ENCODE measurements around the gene SGSH.

Gene SGSH

DNA sequence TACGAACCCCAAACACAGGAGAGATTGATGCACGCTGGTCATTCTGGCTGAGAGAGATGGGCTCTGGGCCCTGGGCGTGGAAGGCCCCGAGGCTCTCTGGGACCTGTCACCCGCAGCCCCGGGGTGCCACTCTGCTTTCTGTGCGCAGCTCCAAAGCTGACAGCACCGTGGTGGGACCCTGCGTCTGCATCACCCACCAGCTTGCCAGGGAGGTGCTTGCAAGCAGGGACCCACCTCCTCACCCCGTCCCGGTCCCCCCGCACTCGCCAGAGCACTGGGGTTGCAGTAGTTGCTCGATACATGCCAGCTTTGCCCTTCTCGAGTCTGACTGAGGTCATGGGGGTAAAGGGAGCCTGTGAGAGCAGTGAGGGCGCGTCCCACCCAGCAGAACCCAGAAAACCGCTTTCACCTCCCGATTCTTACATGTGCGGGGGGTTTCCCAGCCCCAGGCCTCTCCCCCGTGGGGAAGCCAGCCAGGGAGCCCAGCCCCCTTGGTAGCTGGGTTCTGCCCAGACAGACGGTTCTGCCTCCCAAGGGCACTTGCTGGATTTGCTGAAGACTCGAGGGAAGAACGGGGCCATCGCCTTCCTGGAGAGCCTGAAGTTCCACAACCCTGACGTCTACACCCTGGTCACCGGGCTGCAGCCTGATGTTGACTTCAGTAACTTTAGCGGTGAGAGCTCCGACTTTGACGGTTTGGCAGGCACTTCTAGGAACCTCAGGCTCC lies 37.9 kb downstream of the SGSH start:
- DNase-seq = no peak

DNA sequence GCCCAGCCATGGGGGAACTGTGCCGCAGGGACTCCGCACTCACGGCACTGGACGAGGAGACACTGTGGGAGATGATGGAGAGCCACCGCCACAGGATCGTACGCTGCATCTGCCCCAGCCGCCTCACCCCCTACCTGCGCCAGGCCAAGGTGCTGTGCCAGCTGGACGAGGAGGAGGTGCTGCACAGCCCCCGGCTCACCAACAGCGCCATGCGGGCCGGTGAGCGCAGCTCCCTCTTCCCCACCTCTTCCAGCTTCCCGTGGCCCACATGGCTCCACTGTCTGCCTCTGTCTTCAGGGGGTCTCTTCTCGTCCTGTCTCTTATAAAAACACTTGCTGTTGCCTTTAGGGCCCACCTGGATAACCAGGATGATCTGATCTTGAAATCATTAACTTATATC lies 38.7 kb downstream of the SGSH start:
- no peak for DNase-seq

DNA sequence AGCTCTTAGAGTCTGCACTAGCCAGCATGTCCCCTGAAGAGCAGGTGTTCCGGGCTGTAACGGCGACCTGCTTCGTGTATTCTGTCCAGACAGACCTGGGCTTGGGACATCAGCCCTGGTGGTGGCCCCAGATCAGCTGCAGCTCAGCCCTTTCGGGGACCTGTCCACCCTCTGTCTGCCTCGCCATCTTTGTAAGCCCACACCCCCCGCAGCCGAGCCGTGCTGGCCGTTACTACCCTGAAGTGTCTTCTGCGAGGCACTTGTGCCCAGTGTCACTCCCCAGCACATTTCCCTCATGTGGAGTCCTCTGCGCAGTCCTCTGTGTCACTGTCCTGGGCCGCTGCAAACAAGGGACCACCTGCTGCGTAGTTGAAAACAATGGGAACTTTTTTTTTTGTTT lies 39.9 kb downstream of the SGSH start:
- no peak for DNase-seq

DNA sequence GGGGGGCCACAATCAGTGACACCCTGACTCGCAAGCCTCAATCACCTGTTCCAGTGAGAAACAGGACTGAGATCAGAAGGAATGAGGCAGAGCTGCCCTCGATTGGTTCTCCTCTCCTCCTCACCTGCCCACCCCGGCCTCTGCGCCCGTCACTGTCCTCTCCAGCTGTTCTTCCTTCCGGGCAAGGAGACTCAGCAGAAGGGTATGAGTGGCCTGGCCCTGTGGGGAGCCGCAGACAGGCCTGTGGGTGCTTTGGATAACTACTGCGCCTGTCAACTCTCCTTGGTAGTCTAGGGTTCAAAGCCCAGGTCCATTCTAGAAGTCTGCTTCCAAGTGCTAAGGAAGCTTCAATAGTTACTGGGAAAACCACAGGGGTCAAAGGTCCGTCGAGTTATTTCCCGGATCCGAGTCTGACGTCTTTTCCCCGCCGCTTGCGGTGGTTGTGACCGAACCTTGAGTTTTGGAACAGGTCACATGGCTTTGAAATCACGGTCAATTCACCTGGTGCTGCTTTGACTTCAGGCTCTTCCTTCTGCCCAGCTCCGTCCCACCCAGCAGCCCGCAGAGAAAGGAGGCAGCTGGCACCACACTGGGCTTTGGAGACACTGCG lies 42.0 kb downstream of the SGSH start:
- no peak for DNase-seq

DNA sequence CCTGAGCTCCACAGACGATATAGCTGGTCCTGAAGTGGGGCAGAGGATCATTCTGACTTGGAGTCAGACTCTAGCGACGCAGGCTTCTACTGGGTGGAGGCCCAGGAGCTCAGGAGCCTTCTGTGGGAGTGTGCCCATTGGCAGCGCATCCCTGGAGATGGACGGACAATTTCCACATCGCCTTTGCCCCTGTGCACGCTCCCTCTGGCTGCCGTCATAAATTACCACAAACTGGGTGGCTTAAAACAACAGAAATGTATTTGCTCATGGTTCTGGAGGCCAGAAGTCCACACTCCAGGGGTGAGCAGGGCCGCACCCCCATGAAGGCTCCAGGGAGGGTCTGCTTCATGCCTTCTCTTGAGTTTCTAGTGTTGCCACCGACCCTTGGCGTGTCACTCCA lies 43.4 kb downstream of the SGSH start:
- no peak for DNase-seq

DNA sequence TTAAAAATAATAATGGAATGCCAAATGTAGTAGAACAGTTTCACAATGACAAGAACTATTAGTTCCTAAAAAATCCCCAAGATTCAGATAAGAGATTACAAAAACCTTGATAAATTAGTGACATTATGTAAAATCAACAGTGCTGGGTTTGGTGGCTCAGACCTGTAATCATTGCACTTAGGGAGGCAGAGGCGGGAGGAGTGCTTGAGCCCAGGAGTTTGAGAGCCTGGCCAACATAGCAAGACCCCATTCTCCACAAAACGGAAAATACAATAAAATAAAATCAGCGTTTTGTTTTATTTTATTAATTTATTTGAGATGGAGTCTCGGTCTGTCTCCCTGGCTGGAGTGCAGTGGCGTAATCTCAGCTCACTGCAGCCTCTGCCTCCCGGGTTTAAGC lies 46.2 kb downstream of the SGSH start:
- DNase-seq = no peak

DNA sequence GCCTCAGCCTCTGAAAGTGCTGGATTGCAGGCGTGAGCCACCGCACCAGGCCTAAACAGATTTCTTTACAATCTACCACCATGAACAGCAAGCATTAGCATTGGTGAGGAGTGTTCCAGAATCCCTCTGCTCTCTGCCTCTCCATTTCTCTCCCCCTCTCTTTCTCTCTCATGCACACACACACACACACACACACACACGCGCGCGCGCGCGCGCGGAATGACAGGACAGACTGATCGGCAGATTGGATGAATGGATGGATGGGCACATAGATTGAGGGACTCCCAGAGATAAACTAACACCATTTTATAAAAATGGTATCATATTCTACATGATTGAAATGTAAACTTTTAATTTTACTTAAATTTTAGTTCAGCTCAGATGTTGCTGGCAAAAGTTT lies 47.0 kb downstream of the SGSH start:
- DNase-seq = no peak

DNA sequence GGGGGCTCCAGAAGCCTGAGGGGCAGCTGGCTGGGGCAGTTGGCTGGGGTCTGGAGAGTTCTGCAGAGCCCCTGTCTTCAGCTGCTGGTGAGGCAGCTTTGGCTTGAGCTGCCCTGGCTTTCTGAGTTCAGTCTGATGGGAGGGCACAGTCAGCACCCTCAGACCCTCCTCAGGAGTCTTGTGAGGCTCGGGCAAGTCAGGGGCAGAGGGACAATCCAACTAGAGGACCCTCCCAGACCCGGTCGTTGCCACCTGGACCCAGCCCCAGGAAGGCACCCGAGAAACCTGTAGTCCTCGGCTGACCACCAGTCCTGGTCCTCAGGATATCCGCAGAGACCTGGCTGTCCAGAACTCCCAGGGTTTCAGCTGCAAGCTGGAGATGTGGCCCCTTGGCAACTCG lies 48.5 kb downstream of the SGSH start:
- no peak for DNase-seq

DNA sequence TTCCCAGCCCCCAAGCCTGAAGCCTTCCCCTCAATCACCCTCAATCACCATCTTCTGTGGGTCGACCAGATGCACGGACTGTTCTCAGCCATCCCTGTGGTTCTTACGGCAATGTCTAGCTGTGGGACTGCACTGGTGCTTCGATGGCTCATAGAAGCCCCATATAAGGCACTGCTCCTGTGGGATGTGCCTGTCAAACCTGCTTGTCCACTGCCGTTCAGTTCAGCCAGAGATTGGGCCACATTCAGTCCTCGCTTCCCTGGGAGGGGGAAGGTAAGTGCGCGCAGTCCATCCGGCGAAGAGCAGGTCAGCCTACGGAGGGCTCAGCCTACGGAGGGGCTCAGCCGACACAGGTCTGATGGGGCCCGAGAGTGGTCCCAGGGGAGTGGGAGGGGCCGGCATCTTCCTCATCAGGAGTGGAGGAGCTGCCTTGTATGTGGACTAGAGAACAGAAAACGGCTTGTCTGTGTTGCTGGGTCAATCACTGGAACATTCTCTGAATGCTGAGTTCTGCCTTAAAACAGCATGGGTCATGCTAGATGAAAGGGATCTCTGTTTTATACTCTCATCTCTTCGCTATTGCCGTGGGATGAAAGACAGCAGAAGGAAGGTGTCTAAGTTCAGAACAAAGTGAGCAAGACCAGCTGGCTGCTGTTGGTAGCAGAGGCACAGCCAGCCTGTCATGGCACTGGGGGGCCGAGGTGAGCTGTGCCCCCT lies 50.2 kb downstream of the SGSH start, which contains the start of gene CARD14:
Gene CARD14, plus strand, starts transcription at position 247 of the 717 bp plus-strand sequence. CDS start 11,409 bp downstream, outside the sequence.
- no peak for DNase-seq

DNA sequence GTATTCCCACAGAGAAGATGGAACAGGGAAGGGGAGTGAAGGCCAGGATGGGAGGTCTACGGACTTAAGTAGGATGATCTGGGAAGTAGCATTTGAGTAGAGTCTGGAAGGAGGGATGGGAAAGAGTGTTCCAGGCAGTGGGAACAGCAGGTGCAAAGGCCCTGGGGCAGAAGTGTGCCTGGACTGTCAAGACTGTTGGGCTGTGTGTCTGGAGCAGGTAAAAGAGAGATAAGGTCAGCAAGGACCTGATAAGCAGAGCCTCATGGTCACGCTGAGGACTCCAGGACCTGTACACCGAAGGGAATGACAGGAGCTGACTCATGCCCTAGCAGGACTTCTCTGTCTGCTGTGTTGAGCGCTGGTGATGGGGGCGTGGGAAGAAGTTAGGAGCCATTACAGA lies 51.0 kb downstream of the SGSH start:
- no peak for DNase-seq

DNA sequence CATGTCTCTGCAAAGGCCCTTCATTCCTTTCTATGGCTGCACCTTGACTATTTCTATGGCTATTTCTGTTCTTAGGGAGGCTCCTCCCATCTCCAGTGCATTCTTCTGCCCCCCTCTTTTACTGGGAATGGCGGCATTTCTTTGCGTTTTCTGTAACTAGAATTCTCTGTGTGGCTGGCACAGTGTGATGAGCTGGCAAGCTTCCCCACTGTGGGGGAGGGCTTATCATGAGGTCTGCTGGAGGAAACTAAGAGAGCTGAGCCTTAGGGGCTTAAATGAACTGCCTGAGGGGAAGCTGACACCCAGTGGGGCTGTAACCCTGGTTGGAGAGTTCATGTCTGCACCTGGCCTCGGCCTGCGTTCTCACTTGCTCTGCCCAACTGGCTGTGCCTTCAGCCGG lies 51.8 kb downstream of the SGSH start:
- DNase-seq = no peak

DNA sequence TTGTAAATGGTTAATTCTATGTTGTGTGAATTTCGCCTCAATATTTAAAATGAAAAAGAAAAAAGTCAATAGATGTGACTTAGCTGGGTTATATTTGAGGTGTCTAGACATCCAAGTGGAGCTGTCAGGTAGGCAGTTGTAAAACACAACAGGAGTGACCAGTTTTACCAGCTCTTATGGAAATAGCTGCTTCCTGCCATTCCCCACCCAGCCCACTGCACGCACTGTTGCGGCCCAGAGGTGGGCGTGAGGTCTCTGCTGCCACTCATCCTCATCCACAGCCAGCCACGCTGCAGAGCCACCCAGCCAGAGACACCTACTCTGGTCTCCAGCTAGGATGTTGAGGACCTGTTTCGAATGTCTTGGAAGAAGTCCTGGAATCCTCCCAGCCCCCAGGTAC lies 53.7 kb downstream of the SGSH start:
- DNase-seq = no peak

DNA sequence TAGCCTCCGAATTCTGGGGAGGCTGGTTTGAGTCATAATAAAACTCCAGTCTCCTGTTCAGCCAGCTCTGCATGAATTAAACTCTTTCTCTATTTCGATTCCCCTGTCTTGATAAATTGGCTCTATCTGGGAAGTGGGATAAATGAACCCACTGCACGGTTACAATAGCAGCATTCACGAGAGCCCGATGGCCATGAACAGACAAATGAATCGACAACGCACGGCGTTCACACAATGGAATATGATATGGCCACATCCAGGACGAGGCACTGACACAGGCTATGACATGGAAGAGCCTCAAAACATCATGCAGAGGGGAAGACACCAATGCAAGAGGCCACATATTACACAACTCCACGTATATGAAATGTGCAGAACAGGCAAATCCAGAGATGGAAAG lies 55.9 kb downstream of the SGSH start:
- DNase-seq = no peak

DNA sequence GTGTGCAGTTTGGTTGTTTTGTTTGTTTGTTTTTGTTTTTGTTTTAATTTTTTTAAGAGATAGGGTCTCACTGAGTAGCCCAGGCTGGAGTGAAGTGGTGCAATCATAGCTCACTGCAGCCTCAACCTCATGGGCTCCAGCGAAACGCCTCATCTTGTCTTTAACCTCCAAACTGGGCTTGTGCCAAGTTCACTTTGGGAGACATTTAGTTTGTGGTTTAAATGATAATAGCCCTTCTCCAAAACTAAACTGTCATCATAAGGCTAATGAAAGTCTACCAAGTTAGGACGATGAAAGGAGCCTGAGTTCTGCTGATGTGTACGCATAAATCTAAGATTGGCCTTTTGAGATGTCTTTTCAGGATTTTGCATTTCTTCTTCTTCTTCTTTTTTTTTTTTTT lies 56.8 kb downstream of the SGSH start:
- DNase-seq = no peak

DNA sequence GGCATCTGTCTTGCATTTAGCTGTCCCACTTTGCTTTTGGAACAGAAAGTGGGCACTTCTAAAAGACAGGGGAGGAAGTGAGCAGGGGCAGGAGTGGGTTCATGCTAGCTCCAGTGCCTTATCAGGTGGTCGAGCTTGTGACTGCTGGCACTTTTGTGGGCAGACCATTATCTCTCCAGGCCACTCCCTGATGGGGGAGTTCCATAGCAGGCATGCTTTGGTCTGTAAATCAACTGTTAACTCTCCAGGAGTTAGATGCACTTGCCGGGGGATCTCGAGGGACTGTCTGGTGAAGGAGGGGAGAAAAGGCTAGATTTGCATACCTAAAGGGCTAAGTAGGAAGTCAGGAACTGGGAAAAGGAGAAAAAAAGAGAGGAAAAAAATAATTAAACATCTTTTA lies 59.6 kb downstream of the SGSH start:
- no peak for DNase-seq

Data from AML-193 (cell line).